ENCODE data around the gene UTS2B. TPM values are rescaled to one million over a fixed set of nuclear protein-coding genes. Genes with fewer than 3 reads are reported as not detected.

UTS2B gene
- total RNA-seq, 3 donors from 2014 or later, result 0.15 TPM; not detected in 2

GRCh38 chr3:191237047-191237882, 93.1 kb downstream of the UTS2B start:
- H3K27me3 ChIP-seq, result no peaks in the 10 kb centered on the region
- H3K36me3 ChIP-seq, result no peaks in the 10 kb centered on the region
- intact Hi-C loops (cut with DNase I; ENCODE audit: low total_unique reads), result no loop called here
- DNase-seq (ENCODE audit: low spot score in 2 of 2), result no peak
- no peaks in the 10 kb centered on the region for H3K4me1 ChIP-seq
- TF ChIP-seq POLR2AphosphoS5 (IDR thresholded peaks at IDR 0.05), result no peak
- no peak for TF ChIP-seq CTCF (IDR thresholded peaks at IDR 0.05)
- no peak for TF ChIP-seq POLR2A (IDR thresholded peaks at IDR 0.05)
- H3K4me3 ChIP-seq, result no peak overlapping the region
- H3K27ac ChIP-seq, result no peak overlapping the region
- H3K9me3 ChIP-seq, result no peaks in the 10 kb centered on the region

GRCh38 chr3:191236646-191237045, 93.7 kb downstream of the UTS2B start:
- no peak for DNase-seq (ENCODE audit: low spot score in 2 of 2)
- H3K27ac ChIP-seq, result no peak overlapping the region
- H3K4me1 ChIP-seq, result no peaks in the 10 kb centered on the region
- H3K27me3 ChIP-seq, result no peaks in the 10 kb centered on the region
- no peaks in the 10 kb centered on the region for H3K9me3 ChIP-seq
- no peak overlapping the region for H3K4me3 ChIP-seq
- no peak for TF ChIP-seq POLR2AphosphoS5 (IDR thresholded peaks at IDR 0.05)
- no peak for TF ChIP-seq CTCF (IDR thresholded peaks at IDR 0.05)
- no peak for TF ChIP-seq POLR2A (IDR thresholded peaks at IDR 0.05)
- intact Hi-C loops (cut with DNase I; ENCODE audit: low total_unique reads), result no loop called here
- H3K36me3 ChIP-seq, result no peaks in the 10 kb centered on the region

GRCh38 chr3:191235331-191236314, 94.7 kb downstream of the UTS2B start:
- no peak for TF ChIP-seq POLR2A (IDR thresholded peaks at IDR 0.05)
- no peak for TF ChIP-seq POLR2AphosphoS5 (IDR thresholded peaks at IDR 0.05)
- no peak for TF ChIP-seq CTCF (IDR thresholded peaks at IDR 0.05)
- Histone ChIP-seq H3K4me3 (no peak overlapping the region), H3K27ac (no peak overlapping the region), H3K36me3 (no peaks in the 10 kb centered on the region), H3K4me1 (no peaks in the 10 kb centered on the region), H3K27me3 (no peaks in the 10 kb centered on the region), H3K9me3 (no peaks in the 10 kb centered on the region)
- DNase-seq (ENCODE audit: low spot score in 2 of 2), result no peak
- intact Hi-C loops (cut with DNase I; ENCODE audit: low total_unique reads), result no loop called here

DNA sequence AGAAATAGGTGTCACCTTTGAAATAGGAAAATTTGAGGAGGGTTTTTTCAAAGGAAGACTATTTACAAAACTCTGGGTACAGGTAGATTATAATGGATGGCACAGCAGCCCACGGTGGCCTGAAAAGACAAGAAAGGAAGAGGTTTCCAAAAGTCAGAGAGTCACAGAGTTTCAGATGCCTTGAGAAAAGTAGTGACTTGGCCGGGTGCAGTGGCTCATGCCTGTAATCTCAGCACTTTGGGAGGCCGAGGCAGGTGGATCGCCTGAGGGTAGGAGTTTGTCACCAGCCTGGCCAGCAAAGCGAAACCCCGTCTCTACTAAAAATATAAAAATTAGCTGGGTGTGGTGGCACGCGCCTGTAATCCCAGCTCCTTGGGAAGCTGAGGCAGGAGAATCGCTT, 96.1 kb downstream of the UTS2B start:
- Histone ChIP-seq H3K4me3 (no peak overlapping the region), H3K27me3 (no peaks in the 10 kb centered on the region), H3K9me3 (no peaks in the 10 kb centered on the region), H3K4me1 (no peaks in the 10 kb centered on the region), H3K27ac (no peak overlapping the region), H3K36me3 (no peaks in the 10 kb centered on the region)
- no peak for TF ChIP-seq POLR2A (IDR thresholded peaks at IDR 0.05)
- TF ChIP-seq CTCF (IDR thresholded peaks at IDR 0.05), result no peak
- TF ChIP-seq POLR2AphosphoS5 (IDR thresholded peaks at IDR 0.05), result no peak
- intact Hi-C loops (cut with DNase I; ENCODE audit: low total_unique reads), result no loop called here
- DNase-seq (ENCODE audit: low spot score in 2 of 2), result no peak
